NB4 (cell line): ENCODE data around the gene RNF212.

Experiments used
- DNase-seq: peaks from one replicate; pipeline ENCODE4 v3.0.0; 2010; ENCODE audit warnings: low read depth
- H3K4me3 ChIP-seq: one replicate; pipeline ENCODE4 v1.5.1; 2011; ENCODE audit warnings: mild to moderate bottlenecking, low read depth, low read length, moderate library complexity
- CTCF ChIP-seq: IDR thresholded peaks from one replicate; pipeline ENCODE4 v1.5.1; 2012; ENCODE audit warnings: low read depth, low read length
- MAX ChIP-seq: IDR thresholded peaks from 2 replicates; pipeline ENCODE4 v1.6.1; 2011; ENCODE audit warnings: low read depth, low read length
- MYC ChIP-seq: IDR thresholded peaks from 2 replicates; pipeline ENCODE4 v1.6.1; 2011; ENCODE audit warnings: low read depth, low read length
- POLR2A ChIP-seq: IDR thresholded peaks from 2 replicates; pipeline ENCODE4 v1.6.1; 2011; ENCODE audit warnings: mild to moderate bottlenecking; ENCODE audit not compliant: insufficient read length; ENCODE audit errors: extremely low read depth

RNF212 gene

GRCh38 chr4:1113311-1114009 lies at the start of gene RNF212:
TSS of gene RNF212 (minus strand) at chr4:1113564. CDS start at chr4:1113464, 100 bp downstream.
- TF ChIP-seq MAX, result no peak
- no peak for TF ChIP-seq POLR2A
- no peak for TF ChIP-seq CTCF
- no peak for TF ChIP-seq MYC
- DNase-seq, result no peak
- no peak within 1 kb of the TSS for H3K4me3 ChIP-seq

- TF ChIP-seq CTCF (no peak), MYC (no peak), MAX (no peak), POLR2A (no peak)
- no peak overlapping the region for H3K4me3 ChIP-seq
- no peak for DNase-seq
These were observed 47.0 kb upstream of the RNF212 start for GRCh38 chr4:1160351-1160750.

DNA sequence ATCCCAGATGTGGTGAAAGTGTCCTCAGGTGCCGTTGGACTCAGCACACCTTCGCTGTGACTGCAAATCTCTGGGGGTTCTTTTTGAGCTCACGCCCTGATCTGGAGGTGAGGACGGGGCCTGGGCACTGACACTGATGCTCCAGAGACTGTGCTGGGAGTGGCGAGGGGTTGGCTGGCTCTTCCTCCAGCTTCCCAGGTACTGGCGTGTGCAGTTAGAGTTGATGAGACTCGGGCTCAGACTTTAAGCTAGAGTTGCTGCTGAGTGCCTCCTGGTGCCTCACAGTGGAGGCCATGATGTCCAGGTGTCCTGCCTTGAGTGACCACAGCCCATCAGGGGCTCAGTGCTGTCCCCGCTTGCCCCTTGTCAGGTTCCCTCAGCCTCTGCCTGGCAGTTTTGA lies 42.7 kb upstream of the RNF212 start:
- TF ChIP-seq MAX (no peak), MYC (no peak), POLR2A (no peak)
- no peak overlapping the region for H3K4me3 ChIP-seq
- no peak for DNase-seq

GRCh38 chr4:1155314-1155713 lies 42.0 kb upstream of the RNF212 start:
- TF ChIP-seq MYC, result no peak
- no peak for TF ChIP-seq POLR2A
- no peak for TF ChIP-seq MAX
- no peak for TF ChIP-seq CTCF
- no peak overlapping the region for H3K4me3 ChIP-seq
- DNase-seq, result no peak

- DNase-seq, result no peak
- TF ChIP-seq MYC (no peak), POLR2A (no peak), MAX (no peak), CTCF (no peak)
These were observed 41.3 kb upstream of the RNF212 start for GRCh38 chr4:1154523-1155182.

DNA sequence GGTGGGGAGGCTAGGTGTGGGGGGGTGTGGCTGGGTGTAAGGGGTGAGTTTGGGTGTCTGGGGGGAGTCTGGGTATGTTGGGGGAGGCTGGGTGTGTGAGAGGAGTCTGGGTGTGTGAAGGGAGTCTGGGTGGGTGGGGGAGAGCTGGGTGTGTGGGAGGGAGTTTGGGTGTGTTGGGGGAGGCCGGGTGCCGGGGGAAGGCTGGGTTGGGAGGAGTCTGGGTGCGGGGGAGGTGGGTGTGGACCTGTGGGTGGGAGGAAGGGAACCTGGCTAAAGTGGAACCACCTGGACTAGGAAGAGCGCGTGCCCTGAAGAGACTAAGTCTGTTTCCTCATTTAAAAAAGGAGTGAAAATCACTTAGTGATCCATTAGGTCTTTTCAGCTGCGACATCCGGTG lies 40.8 kb upstream of the RNF212 start:
- no peak for DNase-seq
- H3K4me3 ChIP-seq, result no peak overlapping the region
- TF ChIP-seq MYC (no peak), MAX (no peak), CTCF (no peak), POLR2A (no peak)

More at GRCh38 chr4:1154523-1155182, 41.3 kb upstream of the RNF212 start:
- H3K4me3 ChIP-seq, result no peak overlapping the region
